GM12892 (cell line): Measurements from ENCODE around the gene MAMLD1.

Experiments
- DNase-seq: peaks from one replicate; pipeline ENCODE4 v3.0.0; 2011; ENCODE audit not compliant: insufficient read length
- FAIRE-seq: peaks from 2 replicates; lab custom pipeline; 2011; peaks lifted over from hg19 to GRCh38; lab: Jason Lieb, UNC
- POLR2A ChIP-seq: IDR thresholded peaks from 2 replicates; pipeline ENCODE4 v1.6.1; 2011; ENCODE audit warnings: low read depth, low read length, control low read depth
- POLR2AphosphoS5 ChIP-seq: IDR thresholded peaks from 2 replicates; pipeline ENCODE4 v1.6.1; 2011; ENCODE audit warnings: low read depth, low read length, control low read depth
- TAF1 ChIP-seq: IDR thresholded peaks from 2 replicates; pipeline ENCODE4 v1.6.1; 2011; ENCODE audit warnings: low read depth, mild to moderate bottlenecking, control low read depth, low read length, borderline replicate concordance

Gene MAMLD1

DNA sequence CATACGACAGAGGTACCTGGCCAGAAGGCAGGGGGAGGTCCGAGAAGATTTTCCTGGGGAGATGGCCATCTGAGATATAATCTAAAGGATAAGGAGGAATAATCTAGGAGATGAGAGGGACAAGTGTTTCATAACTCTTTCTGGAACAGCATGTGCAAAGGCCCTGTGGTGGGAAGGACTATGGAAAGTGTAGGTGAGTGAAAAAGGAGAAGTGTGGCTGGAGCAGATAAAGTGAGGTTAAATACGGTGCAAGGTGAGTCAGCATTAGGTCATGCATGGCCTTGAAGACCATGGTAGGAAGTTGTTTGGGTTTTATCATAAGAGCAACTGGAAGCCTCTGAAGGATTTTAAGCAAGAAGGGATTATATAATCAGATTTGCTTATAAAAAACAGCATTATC lies 170.7 kb downstream of the MAMLD1 start:
- TF ChIP-seq TAF1 (no peak), POLR2A (no peak), POLR2AphosphoS5 (no peak)
- FAIRE-seq (no peak), DNase-seq (no peak)

DNA sequence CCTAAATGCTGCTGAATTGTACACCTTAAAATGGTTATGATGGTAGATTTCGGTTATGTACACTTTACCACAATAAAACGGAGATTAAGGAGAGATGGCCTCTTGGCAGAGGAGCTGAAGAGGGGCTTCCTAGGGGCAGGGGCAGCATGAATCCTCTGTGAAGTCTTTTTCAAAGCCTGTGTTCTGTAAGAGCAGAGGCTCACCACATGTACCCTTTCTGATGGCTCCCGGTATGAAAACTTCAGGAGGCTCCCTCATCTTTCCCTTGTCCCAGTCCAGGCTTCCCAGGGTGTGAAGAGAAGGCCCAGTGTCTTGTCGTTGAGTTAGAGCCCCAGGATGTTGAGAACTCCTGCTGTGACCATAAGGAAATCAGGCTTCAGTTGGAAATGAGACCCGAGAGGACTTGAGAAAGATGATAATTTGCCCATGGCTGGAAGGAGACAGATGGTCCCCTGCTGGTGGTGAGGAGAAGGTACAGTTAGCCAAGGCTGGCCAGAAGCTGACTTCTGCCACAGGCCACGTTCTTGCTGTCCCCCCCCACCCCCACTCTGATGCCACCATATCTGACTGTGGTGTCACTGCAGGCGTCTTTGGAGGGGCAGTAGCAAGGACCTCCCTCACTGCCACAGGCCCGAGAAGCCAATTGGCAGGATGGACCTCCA lies 173.5 kb downstream of the MAMLD1 start:
- DNase-seq: no peak
- TF ChIP-seq POLR2AphosphoS5 (no peak), TAF1 (no peak), POLR2A (no peak)
- no peak for FAIRE-seq

DNA sequence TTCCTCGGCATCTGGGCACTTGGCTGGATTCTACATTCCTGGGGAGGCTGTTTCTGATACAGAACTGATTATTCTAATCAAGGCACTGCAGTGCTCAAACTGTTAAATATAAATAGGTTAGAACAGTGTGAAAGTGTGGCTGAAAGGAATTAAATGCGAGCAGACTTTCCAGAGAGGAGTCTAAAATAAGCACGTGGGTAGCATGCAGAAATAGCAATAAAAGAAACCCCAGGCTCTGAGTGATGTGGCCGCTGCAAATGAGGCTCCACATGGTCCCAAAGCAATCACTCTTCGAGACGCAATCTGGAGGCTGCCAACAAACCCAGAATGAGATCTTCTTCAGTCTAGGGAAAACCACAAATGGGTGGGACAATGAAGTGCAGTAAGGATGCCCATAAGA lies 174.7 kb downstream of the MAMLD1 start:
- no peak for FAIRE-seq
- TF ChIP-seq POLR2AphosphoS5 (no peak), POLR2A (no peak), TAF1 (no peak)
- no peak for DNase-seq

DNA sequence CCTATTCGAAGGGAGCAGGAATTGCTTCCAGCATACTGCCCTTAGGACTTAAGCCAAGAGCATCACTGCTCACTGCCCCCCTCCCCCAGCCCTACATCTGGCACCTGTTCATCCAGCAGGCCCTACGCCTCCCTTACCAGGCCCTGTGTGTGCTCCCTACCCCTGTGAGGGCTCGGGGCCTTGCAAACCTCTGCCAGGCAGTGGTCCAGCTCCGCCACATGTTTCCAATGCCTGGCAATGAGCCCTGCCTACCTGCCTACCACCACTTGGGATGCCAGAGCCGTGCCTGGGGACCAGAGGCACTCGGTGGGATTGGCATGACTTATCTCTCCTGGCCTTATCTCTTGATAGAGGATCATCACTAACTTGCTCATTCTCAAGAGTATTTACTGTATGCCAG lies 177.8 kb downstream of the MAMLD1 start:
- FAIRE-seq: no peak
- no peak for DNase-seq
- no peak for TF ChIP-seq POLR2A
- no peak for TF ChIP-seq POLR2AphosphoS5
- no peak for TF ChIP-seq TAF1

DNA sequence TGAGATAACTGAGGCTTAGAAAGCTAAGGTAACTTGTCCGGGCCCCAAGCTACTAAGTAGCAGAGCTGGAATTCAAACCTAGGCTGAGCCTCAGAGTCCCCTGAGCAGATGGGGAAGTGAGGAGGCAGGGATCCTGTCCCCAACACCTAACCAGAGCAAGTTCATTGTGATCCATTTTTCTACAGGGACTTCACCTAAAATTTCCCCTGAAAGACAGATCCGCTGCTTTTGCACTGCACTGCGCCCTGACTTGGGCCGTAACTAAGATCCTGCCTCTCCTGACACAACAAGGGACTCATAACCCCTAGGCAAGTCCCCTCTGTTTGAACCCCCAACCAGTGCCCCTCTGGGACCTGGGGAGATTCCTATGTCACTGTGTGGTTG lies 179.7 kb downstream of the MAMLD1 start:
- no peak for DNase-seq
- TF ChIP-seq TAF1 (no peak), POLR2A (no peak), POLR2AphosphoS5 (no peak)
- no peak for FAIRE-seq

DNA sequence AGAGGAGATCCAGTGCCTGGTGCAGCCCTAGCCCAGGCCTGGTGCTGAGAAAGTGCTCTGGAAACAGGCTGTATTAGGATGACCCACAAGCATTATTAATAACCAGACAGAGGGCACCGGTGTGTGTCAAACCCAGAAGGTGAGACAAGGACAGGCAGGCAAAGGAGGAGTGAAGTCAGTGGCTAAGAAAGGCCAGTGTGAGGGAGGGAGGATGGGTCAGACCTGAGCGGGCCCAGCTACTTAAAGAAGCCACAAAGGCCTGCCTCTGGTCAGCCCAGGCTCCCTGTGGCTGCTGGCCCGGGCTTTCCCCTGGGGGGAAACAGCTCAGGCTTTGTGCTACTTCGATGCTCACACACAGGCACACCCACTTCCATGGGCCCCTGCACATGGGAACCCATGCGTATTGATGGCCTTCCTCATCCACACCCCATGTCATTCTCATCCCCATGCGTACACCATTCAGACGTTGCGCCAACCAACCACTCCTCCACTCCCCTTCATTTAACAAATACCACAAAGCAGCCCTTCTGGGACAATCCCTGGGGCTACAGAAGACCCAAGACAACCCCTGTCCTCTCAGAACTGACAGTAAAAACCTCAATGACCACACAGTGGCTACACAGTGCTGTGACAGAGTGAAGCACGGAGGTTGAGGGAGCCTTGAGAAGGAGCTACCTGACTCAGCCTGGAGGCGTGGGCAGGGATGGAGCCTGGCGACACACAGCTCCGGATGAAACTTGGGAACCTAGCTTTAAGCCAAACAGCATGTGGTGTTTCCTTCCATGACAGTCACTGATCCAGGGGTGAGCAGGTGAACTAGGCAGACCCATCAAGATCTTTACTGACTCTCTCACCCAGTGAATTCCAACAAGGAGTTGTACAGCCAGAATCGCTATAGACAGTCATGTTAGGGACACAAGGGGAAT lies 180.4 kb downstream of the MAMLD1 start:
- peak; percentile 74 for FAIRE-seq
- no peak for TF ChIP-seq TAF1
- no peak for TF ChIP-seq POLR2AphosphoS5
- TF ChIP-seq POLR2A: no peak

DNA sequence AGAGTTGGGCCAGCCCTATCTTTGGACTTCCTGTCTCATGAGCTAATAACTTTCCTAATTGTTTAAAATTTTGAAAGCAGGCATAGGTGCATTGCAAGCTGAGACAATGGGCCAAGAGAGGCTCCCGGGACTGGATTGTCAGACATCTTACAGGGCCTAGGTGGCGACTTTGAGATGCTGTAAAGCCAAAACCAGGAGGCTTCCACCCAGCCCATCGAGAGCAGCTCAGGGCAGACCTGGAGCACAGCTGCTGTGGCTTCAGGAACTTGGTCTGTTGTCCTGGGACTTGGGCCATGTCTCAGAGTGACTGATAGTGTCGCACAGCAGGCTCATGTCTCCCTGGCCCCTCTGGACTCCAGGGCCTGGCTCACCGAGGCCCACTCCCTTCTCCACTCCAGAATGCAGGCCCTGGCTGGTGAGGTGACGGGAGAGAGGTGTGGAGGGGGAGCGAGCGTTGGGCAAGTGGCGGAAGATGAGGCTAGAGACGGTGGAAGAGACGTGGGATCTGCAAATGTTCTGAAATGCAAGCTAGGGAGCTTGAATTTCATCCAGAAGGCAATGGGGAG lies 181.2 kb downstream of the MAMLD1 start:
- DNase-seq: no peak
- TF ChIP-seq POLR2AphosphoS5: no peak
- TF ChIP-seq POLR2A: no peak
- no peak for TF ChIP-seq TAF1
- no peak for FAIRE-seq

More for the DNA sequence above, 180.4 kb downstream of the MAMLD1 start:
- DNase-seq: no peak

DNA sequence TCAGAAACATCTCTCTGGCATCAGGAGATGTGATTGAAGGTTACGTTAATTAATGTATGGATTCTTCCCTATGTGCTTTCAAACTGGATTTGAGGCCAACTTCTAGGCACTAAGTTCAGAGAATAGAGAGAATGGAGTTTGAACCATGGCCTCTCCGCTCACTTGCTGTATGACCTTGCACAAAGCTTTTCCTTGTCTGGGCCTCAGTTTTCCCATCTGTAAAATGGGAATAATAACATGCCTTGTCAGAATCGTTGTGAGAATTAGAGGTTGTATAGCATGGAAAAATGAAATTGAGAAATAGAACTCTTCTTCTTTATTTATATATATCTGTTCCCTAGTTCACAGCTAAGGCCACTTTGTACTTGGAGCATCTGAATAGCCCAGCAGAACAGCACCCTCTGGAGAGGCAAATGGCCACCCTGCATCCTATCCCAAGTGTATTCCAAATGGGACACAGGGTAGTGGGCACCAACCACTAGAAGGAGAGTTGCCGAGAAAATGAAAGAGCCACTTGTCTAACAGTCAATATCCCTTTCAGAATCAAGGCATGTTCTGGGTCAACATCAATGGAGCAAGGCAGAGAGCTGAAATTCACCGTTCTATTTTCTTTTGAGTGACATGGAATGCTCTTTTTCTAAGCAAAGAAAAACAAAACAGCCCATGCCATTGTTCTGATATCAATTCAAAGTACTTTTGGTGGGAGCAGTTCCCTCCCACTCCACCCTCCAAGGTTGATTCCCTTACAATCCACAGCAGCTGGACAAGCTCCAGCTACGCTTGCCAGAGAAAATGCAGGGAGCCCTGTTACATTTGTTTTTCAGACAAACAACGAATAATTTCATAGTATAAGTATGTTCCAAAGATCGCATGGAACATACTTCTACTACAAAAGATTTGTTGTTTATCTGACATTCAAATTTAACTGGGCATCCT lies 182.0 kb downstream of the MAMLD1 start:
- no peak for FAIRE-seq
- TF ChIP-seq TAF1 (no peak), POLR2A (no peak), POLR2AphosphoS5 (no peak)
- DNase-seq: no peak

DNA sequence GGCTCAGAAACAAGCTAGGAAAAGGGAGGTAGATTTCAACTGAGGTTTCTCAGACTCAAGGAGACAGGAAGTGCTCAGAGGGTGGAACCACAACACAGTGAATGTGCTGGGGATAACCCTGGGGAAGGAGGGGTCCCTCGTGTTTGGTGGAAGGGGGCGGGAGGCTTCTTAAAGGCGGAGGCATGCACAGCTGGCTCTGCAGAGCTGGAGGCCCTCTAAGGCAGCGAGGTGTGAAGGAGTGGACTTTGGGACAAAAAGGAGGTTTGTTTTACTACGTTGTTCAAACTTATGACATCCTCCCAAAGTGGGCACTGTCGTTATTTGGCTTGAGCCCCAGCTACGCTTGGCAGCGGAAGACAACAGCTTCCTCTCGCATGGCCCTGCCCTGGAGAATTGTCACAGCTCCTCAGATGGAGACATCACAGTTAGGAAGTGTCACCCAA lies 183.6 kb downstream of the MAMLD1 start:
- TF ChIP-seq POLR2A (no peak), TAF1 (no peak), POLR2AphosphoS5 (no peak)
- no peak for FAIRE-seq
- DNase-seq: no peak

DNA sequence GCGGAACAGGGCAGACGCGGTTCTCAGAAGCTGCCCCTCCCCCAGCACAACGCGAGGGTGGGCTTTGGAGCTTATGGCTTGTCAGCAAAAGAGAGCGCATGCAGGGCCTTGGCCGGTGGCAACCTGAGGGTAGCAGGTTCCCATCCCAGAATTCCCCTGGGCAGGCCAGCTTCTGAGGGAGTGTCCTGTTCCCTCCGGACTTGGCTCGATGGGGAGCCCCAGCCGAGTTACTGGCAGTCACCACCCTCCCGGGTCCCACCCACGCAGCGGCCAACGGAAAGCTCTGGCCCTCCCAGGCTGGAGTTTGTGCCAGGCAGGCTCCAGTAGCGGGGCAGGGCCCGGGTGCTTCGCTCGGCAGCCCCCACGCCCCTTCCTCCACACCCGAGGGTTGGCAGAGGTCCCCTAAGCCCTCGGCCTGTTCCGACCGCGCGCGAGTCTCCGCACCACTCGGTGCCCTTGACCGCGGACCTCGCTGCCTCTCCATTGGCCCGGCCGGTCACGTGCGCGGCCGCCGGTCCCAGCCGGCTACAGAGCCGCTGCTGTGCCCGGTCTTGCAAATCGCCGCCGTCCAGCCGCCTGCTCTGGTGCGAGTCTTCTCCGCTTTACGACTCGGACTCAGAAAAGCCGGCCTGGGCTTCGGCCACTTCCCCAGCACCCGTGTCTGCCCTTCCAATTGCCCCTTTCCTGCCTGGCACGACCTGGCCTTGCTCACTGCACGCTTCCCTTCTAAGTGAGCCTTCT lies 184.4 kb downstream of the MAMLD1 start:
- DNase-seq (no peak), FAIRE-seq (peak; percentile 68)
- no peak for TF ChIP-seq POLR2A
- no peak for TF ChIP-seq TAF1
- no peak for TF ChIP-seq POLR2AphosphoS5
